Common myeloid progenitor, CD34-positive (primary cell): ENCODE results near the gene CAPN1.

Experiments used
- CTCF ChIA-PET: fragments of 350-600 bp; sonication (Branson Sonifier 250); formaldehyde crosslinking; loops from one replicate; lab custom pipeline; 2021; ENCODE audit warnings: antibody characterized with exemption; lab: Charles Lee
- POLR2A ChIA-PET: fragments of 350-600 bp; sonication (Branson Sonifier 250); formaldehyde crosslinking; loops from one replicate; lab custom pipeline; 2021; ENCODE audit warnings: antibody characterized with exemption; lab: Charles Lee
- DNase-seq, 3 donors: peaks; one replicate each; pipeline versions ENCODE4 v3.0.0 to v3.0.0-alpha.2; 2013
- H3K27ac ChIP-seq, 2 experiments: 1 replicate in 1 of 2; 2 replicates in 1 of 2; pipeline ENCODE4 v1.7.0; 2013; ENCODE audit warnings: inconsistent platforms in 2 of 2, low read length in 2 of 2, mild to moderate bottlenecking in 2 of 2, low read depth in 1 of 2, moderate library complexity in 1 of 2; ENCODE audit not compliant: severe bottlenecking in 2 of 2, insufficient read depth in 1 of 2, poor library complexity in 1 of 2
- H3K27me3 ChIP-seq, 5 experiments: replicated peaks in 2 of 5; 1 replicate in 3 of 5; 2 replicates in 2 of 5; pipeline versions ENCODE4 v1.6.1 to v1.7.0; 2013; ENCODE audit warnings: low read length in 4 of 5, mild to moderate bottlenecking in 2 of 5, moderate library complexity in 2 of 5, inconsistent platforms in 1 of 5; ENCODE audit not compliant: insufficient read depth in 5 of 5, control insufficient read depth in 4 of 5
- H3K36me3 ChIP-seq, 4 experiments: 1 replicate in 2 of 4; 2 replicates in 2 of 4; pipeline versions ENCODE4 v1.6.1 to v1.7.0; 2013; ENCODE audit warnings: low read length in 3 of 4, control low read depth in 1 of 4, mild to moderate bottlenecking in 1 of 4; ENCODE audit not compliant: control insufficient read depth in 4 of 4, insufficient read depth in 4 of 4
- H3K4me1 ChIP-seq, 4 experiments: 1 replicate in 3 of 4; 2 replicates in 1 of 4; pipeline versions ENCODE4 v1.6.1 to v1.7.1; 2013; ENCODE audit warnings: low read length in 3 of 4, mild to moderate bottlenecking in 3 of 4, control low read depth in 1 of 4, inconsistent platforms in 1 of 4, moderate library complexity in 1 of 4; ENCODE audit not compliant: control insufficient read depth in 4 of 4, insufficient read depth in 4 of 4; ENCODE audit errors: control extremely low read depth in 1 of 4
- H3K4me3 ChIP-seq, 7 experiments: 1 replicate in 4 of 7; 2 replicates in 3 of 7; pipeline versions ENCODE4 v1.5.1 to v1.7.0; 2013; ENCODE audit warnings: mild to moderate bottlenecking in 7 of 7, low read length in 6 of 7, moderate library complexity in 6 of 7, inconsistent platforms in 2 of 7, low read depth in 2 of 7, control low read depth in 1 of 7; ENCODE audit not compliant: insufficient read depth in 4 of 7, control insufficient read depth in 1 of 7; ENCODE audit errors: extremely low read depth in 1 of 7
- H3K9me3 ChIP-seq, 5 experiments: 1 replicate in 4 of 5; 2 replicates in 1 of 5; pipeline versions ENCODE4 v1.6.1 to v1.7.1; 2013; ENCODE audit warnings: low read length in 4 of 5, mild to moderate bottlenecking in 2 of 5, inconsistent platforms in 1 of 5, low read depth in 1 of 5, moderate library complexity in 1 of 5; ENCODE audit not compliant: control insufficient read depth in 4 of 5, insufficient read depth in 2 of 5; ENCODE audit errors: control extremely low read depth in 1 of 5
- WGBS: methylation state at CpG from one replicate; pipeline ENCODE4 v1.1.5; 2013; ENCODE audit not compliant: insufficient coverage; 5-methylcytosine and 5-hydroxymethylcytosine counted together

CAPN1 gene

GRCh38 chr11:65204646-65205601 lies 23.2 kb downstream of the CAPN1 start:
- Histone ChIP-seq H3K9me3 (no peaks in the 10 kb centered on the region), H3K4me3 (no peak overlapping the region), H3K27ac (no peak overlapping the region), H3K4me1 (peaks cover 0 to 10% (median 4%) of the 10 kb centered on the region in 4 experiments), H3K36me3 (peaks cover 15 to 71% (median 45%) of the 10 kb centered on the region in 4 experiments), H3K27me3 (no peaks in the 10 kb centered on the region)
- ChIA-PET POLR2A (no interaction called here), CTCF (interaction anchor here (0.6 to 12.3 kb wide), 15 partner anchors 8 to 125 kb away, joined by 3 to 151 read pairs (median 5); no protein-coding TSS in a partner anchor)
- WGBS, result 74% methylated on average over 30 of the region's 38 CpGs
- peak; percentile 56 to 65 (median 59) for DNase-seq

- DNase-seq, result no peak
- ChIA-PET POLR2A (no interaction called here), CTCF (interaction anchor here (0.6 to 12.3 kb wide), 14 partner anchors 9 to 124 kb away, joined by 3 to 151 read pairs (median 5); partner anchors contain the start of gene POLA2)
- WGBS, result 100% methylated on average over 2 of the region's 3 CpGs
- peaks cover 15 to 74% (median 50%) of the 10 kb centered on the region in 4 experiments for H3K36me3 ChIP-seq
- H3K9me3 ChIP-seq, result no peaks in the 10 kb centered on the region
- H3K27ac ChIP-seq, result no peak overlapping the region
- no peak overlapping the region for H3K4me3 ChIP-seq
- H3K27me3 ChIP-seq, result no peaks in the 10 kb centered on the region
- peaks cover 0 to 10% (median 6%) of the 10 kb centered on the region in 4 experiments for H3K4me1 ChIP-seq
Observed at GRCh38 chr11:65205602-65205967, 23.9 kb downstream of the CAPN1 start.

GRCh38 chr11:65206441-65206841 lies 24.7 kb downstream of the CAPN1 start:
- DNase-seq, result no peak
- ChIA-PET CTCF (interaction anchor here (0.8 to 12.3 kb wide), 10 partner anchors 16 to 123 kb away, joined by 3 to 151 read pairs (median 5); partner anchors contain the start of gene POLA2), POLR2A (no interaction called here)
- Histone ChIP-seq H3K27ac (no peak overlapping the region), H3K27me3 (no peaks in the 10 kb centered on the region), H3K4me1 (peaks cover 0 to 12% (median 6%) of the 10 kb centered on the region in 4 experiments), H3K36me3 (peaks cover 15 to 82% (median 58%) of the 10 kb centered on the region in 4 experiments), H3K4me3 (no peak overlapping the region), H3K9me3 (no peaks in the 10 kb centered on the region)
- 95% methylated on average over 13 of the region's 17 CpGs for WGBS

GRCh38 chr11:65206901-65207300 lies 25.2 kb downstream of the CAPN1 start:
- Histone ChIP-seq H3K36me3 (peaks cover 15 to 85% (median 60%) of the 10 kb centered on the region in 4 experiments), H3K4me3 (no peak overlapping the region), H3K4me1 (peaks cover 0 to 16% (median 9%) of the 10 kb centered on the region in 4 experiments), H3K27me3 (no peaks in the 10 kb centered on the region), H3K27ac (no peak overlapping the region), H3K9me3 (no peaks in the 10 kb centered on the region)
- no peak for DNase-seq
- ChIA-PET CTCF (interaction anchor here (1.0 to 12.3 kb wide), 5 partner anchors 15 to 55 kb away, joined by 3 to 151 read pairs (median 4); partner anchors contain the start of gene POLA2), POLR2A (no interaction called here)
- 94% methylated on average over 7 of the region's 7 CpGs for WGBS

GRCh38 chr11:65207918-65208784 lies 26.4 kb downstream of the CAPN1 start:
- no peaks in the 10 kb centered on the region for H3K9me3 ChIP-seq
- peaks cover 3 to 29% (median 21%) of the 10 kb centered on the region in 4 experiments for H3K4me1 ChIP-seq
- ChIA-PET POLR2A (no interaction called here), CTCF (interaction anchor here (1.3 to 12.3 kb wide), 3 partner anchors 18 to 43 kb away, joined by 3 to 151 read pairs (median 25); no protein-coding TSS in a partner anchor)
- WGBS, result 99% methylated on average over 12 of the region's 16 CpGs
- no peaks in the 10 kb centered on the region for H3K27me3 ChIP-seq
- H3K36me3 ChIP-seq, result peaks cover 15 to 82% (median 62%) of the 10 kb centered on the region in 4 experiments
- no peak overlapping the region for H3K4me3 ChIP-seq
- no peak for DNase-seq
- H3K27ac ChIP-seq, result no peak overlapping the region

GRCh38 chr11:65208785-65209710 lies 27.3 kb downstream of the CAPN1 start:
- no peaks in the 10 kb centered on the region for H3K27me3 ChIP-seq
- H3K4me1 ChIP-seq, result peaks cover 5 to 38% (median 30%) of the 10 kb centered on the region in 4 experiments
- H3K9me3 ChIP-seq, result no peaks in the 10 kb centered on the region
- H3K36me3 ChIP-seq, result peaks cover 13 to 76% (median 60%) of the 10 kb centered on the region in 4 experiments
- WGBS, result 88% methylated on average over 5 of the region's 13 CpGs
- no peak for DNase-seq
- POLR2A ChIA-PET, result no interaction called here
- CTCF ChIA-PET, result interaction anchor here (1.2 to 12.3 kb wide), 3 partner anchors 16 to 107 kb away, joined by 3 to 151 read pairs (median 13); no protein-coding TSS in a partner anchor
- no peak overlapping the region for H3K27ac ChIP-seq
- no peak overlapping the region for H3K4me3 ChIP-seq
